SK-N-SH (cell line): ENCODE data around the gene SMYD1.

ENCODE experiments used
- RAD21 ChIP-seq: IDR thresholded peaks from 2 replicates; pipeline ENCODE4 v1.6.1; 2012; ENCODE audit warnings: mild to moderate bottlenecking, low read length
- SIN3A ChIP-seq: IDR thresholded peaks from 2 replicates; pipeline ENCODE4 v1.6.1; 2012; ENCODE audit warnings: low read depth, mild to moderate bottlenecking, low read length, moderate library complexity, borderline replicate concordance
- TF ChIP-seq, protein P1 (sequence below): fragments of 200-600 bp; sonication (generic); IDR thresholded peaks from 2 replicates; pipeline ENCODE4 v1.6.1; 2017; ENCODE audit warnings: antibody characterized with exemption, mild to moderate bottlenecking, moderate library complexity

DNA sequence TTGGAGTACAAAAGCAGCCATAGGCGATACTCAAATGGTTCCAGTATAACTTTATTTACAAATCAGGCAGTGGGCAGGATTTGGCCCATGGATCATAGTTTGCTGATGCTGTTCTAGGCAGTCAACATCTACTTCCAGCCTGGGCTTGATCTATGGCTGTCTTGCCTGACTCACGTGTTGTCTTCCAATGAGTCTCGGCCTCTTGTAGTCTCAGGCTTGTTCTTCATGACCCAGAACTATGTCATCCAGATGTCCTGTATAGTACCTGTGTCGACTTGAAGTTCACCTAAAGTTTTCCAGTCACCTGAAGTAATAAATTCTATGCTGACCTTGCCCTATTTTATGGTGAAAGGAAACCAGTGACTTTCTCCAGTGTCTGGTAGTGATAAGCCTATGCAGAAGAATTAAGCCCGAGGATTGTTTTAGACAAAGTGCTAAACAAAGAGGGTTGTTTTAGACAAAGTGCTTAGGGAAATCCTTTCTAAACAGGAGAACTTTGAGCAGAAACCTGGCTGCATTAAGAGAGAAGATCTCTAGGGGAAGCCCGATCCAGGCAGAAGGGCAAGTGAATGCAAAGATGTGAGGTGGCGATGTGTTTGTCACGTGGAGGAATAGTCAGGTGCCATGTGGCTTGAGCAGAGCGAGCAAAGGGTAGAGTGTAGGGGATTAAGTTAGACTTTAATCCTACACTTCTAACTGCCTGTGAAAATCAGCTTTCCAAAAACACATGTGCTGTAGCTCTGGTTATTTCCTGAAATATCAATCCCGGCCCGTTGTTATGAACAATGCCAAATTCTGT is 94.0 kb downstream of the SMYD1 start:
- TF ChIP-seq, protein P1, sequence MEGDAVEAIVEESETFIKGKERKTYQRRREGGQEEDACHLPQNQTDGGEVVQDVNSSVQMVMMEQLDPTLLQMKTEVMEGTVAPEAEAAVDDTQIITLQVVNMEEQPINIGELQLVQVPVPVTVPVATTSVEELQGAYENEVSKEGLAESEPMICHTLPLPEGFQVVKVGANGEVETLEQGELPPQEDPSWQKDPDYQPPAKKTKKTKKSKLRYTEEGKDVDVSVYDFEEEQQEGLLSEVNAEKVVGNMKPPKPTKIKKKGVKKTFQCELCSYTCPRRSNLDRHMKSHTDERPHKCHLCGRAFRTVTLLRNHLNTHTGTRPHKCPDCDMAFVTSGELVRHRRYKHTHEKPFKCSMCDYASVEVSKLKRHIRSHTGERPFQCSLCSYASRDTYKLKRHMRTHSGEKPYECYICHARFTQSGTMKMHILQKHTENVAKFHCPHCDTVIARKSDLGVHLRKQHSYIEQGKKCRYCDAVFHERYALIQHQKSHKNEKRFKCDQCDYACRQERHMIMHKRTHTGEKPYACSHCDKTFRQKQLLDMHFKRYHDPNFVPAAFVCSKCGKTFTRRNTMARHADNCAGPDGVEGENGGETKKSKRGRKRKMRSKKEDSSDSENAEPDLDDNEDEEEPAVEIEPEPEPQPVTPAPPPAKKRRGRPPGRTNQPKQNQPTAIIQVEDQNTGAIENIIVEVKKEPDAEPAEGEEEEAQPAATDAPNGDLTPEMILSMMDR = no peak
- TF ChIP-seq RAD21 = no peak
- TF ChIP-seq SIN3A = no peak
